RPMI7951 (cell line): ENCODE results near the gene NDRG2. TPM values are rescaled to one million over a fixed set of nuclear protein-coding genes. Genes with fewer than 3 reads are reported as not detected.
"Not testable (repeated sequence)": the region's sequence is repeated elsewhere in the genome, so short reads cannot be mapped to it uniquely, and the experiment has no call there.

ENCODE experiments used
- DNase-seq: peaks from one replicate; pipeline ENCODE4 v3.0.0-alpha.2; 2012; ENCODE audit warnings: low read depth
- total RNA-seq: library from RNA; depleted of rRNA; stranded (reverse); fragments of >200 nt; shearing (Covaris generic); gene quantifications from 2 replicates; pipeline ENCODE4 v1.2.3, GENCODE V29; 2014

The NDRG2 gene
- total RNA-seq, 1 experiment from 2014 or later: 0.96 TPM

DNA sequence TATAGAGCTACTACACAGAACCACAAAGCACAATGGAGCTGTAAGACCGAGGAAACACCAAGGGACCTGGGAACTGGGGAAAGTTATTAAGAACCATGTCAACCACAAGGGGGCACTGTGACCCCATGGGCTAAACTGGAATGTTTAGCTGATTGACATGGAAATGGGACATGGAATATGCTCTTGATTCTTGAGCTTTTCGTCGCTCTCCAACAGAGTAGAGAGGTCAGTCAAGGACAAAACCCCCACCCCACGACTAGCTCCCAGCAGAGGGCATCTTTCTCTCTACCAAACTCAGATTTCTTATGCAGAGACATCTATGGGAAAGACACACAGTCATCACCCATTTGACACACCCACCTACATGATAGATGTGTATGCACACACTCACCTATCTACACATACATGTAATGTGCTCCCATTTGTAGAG lies 10.1 kb downstream of the NDRG2 start:
- peak; percentile 74 for DNase-seq

DNA sequence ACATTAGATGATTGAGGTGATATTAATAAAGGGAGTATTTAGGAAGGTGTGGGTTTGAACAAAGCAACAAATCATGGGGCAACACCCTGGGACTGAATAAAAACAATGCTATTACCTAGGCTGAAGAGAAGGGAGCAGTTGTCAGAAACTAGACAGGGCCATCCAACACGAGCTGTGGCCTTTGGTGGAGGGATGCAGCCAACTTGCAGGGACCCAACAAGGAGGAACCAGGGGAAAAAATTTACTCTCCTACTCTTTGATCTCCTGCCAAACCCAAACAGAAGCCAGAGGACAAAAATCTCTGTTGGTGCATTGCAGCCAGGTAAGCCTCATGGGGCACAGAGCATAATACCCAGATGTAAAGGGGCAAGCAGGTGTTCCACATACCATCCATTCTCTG lies 13.7 kb downstream of the NDRG2 start:
- no peak for DNase-seq

DNA sequence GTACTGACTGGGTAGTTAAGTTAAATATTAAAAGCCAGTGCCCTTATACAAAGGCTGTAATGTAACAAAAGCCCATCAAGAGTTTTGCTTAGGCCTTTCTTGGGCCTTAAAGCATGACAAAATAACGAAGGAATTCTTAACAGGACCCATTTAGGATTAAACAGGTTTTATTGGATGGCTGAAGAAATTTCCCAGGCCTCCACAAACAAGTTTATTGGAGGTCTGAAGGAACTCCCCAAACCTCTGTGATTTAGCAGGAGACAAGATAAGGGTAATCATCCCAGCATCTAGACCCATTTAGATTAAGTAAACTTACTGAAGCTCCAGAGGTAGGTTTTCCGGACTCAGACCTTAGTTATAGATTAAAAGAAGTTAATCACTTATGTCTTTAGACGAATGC lies 15.1 kb downstream of the NDRG2 start:
- DNase-seq: not testable (repeated sequence)

DNA sequence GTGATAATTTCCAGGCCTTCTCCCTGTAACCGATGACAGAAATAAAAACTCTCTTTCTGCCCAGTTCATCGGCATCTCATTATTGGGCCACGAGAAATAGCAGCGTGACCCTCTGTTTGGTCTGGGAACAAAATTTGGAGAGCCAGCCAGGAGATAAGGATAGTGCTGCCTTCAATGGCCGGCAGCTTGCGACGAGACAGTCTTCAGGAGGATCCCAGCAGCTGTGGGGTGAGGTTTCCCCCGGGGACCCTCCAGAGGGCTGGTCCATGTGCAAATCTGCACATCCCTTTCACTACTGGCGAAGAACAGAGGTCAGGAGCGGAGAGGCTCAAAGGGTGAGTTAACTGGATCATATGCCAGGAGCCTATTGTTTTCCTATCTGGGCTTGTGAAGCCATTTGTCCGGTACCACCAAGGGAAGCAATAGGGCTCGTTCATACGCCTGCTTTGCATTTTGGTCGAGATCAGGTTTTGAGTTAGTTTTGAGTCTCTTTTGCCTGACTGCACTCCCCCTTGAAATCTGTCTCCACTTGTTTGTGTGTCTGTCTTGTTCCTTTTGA lies 21.0 kb downstream of the NDRG2 start:
- no peak for DNase-seq

DNA sequence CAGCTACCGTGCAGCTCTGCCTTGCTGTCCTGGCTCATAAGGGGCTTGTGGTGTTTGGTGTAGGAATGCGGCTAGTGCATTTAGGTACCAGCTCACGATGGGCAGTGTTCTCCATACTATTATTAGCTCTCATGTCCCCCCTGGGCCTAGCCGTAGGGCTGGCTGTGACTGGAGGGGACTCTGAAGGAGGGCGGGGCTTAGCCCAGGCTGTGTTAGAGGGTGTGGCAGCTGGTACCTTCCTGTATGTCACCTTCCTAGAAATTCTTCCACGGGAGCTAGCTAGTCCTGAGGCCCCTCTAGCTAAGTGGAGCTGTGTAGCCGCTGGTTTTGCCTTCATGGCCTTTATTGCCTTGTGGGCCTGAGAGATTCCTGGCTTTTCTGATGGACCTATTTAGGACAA lies 23.6 kb downstream of the NDRG2 start:
- no peak for DNase-seq

DNA sequence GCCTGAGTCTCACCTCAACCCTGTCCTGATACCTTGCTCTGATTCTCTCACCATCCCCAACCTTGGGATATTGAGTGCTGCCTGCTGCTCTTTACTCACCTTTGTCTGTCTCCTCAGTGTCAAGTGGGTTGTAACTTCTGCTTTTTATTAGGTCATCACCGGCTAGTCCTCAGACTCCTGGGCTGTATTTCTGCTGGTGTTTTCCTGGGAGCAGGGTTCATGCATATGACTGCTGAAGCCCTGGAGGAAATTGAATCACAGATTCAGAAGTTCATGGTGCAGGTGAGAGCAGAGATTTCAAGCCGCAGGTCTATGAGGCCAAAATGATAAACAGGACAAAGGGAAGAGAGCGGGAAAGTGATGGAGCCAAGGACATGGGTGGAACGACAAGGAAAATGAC lies 25.3 kb downstream of the NDRG2 start:
- no peak for DNase-seq

DNA sequence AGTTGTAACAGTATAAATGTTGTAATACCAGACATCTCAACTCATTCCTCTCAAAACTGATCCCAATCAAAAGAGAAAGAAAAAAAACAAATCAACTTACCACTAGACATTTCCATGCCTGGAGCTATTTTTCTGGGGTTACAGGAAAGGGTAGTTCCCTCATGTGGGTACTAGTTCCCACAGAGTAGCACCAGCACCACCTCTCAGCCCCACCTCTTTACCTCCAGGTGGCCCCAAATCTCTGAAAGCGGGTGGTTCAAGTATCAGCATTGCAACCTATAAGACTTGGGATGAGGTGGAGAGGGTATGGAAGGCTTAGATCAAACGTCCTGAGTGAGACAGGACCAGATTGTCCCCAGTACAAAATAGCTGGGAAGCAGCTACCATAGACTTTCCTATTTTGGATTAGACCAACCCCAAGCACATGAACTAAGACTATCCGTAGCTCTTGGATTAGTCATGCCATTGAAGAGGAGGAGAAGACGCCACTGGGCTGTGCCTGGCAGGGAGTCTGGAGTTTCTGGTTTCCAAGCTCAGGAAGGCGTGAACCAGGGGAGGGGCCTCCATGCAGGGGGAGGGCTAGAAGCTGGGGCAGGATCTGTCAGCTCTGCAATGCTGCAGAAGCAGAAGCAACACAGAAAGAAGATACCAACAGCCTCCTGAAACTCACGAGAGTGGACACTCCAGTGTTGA lies 26.0 kb downstream of the NDRG2 start, which contains the start of gene SLC39A2:
Gene SLC39A2 (plus strand): TSS at position 620 of the 693 bp plus-strand sequence. CDS start 154 bp downstream, outside the sequence.
- peak; percentile 78 for DNase-seq

DNA sequence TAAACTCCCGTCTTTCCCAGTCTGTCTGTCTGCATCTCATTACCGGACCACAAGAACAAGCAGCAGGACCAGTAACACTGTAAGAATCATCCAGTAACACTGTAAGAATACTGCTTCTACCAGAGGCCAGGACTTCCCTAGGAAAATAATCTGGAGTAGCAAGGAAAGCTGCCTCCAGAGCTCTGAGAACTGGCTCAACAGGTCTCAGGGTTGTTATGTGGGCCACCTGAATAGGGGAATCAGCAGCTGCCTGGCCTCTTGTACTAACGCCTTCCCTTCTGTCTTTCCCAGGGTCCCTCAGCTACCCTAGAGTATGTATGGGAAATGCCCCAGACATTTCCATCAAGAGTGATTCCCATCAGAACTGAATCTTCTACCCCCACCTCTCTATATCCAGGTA lies 26.7 kb downstream of the NDRG2 start:
- no peak for DNase-seq

DNA sequence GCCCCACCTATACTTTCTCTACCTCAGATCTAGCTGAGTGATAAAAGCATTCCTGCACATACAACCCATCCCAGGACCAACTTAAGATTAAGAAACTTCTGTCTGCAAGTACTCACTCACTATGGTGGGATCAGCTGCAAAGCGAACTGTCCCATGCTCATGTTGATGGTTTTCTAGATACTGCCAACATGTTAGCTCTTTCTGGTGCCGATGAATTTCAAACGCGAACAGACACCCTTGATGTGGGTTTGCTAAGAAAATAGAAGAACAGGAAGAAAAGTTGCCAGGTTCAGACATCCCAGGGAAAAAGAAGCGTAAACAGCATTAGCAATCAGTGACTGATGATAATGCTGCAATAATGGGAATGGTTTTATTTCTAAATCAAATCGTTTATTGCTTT lies 27.3 kb downstream of the NDRG2 start:
- DNase-seq: no peak

DNA sequence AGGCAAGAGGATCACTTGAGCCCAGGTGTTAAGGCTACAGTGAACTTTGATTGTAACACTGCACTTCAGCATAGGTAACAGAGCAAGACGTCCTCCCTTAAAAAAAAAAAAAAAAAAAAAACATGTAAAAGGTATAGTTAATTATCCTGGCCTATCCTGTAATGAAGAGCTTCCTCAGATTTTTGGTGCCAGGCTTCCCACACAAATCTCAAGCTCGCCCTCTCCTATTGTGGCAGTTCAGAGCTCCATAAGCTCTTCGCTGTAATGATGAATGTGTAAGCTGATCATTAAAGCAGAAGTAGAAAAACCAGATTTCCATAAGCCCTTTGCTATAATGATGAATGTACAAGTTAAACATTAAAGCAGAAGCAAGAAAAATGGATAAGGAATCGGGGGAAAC lies 27.7 kb downstream of the NDRG2 start:
- no peak for DNase-seq

DNA sequence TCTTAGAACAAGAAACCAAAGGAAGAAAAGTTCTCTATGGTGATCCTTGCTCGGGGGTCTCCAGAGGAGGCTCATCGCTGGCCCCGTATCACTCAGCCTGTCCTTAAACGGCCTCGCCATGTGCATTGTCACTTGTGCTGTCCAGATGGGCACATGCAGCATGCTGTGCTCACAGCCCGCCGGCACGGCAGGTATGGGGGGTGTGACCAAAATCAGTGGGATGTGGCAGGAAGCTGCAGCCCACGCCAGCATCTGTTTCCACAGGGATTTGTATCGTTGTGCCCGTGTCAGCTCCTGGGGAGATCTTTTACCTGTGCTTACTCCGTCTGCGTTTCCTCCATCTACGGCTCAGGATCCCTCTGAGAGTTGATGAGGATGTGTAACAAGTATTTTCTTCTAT lies 28.3 kb downstream of the NDRG2 start:
- DNase-seq: no peak

DNA sequence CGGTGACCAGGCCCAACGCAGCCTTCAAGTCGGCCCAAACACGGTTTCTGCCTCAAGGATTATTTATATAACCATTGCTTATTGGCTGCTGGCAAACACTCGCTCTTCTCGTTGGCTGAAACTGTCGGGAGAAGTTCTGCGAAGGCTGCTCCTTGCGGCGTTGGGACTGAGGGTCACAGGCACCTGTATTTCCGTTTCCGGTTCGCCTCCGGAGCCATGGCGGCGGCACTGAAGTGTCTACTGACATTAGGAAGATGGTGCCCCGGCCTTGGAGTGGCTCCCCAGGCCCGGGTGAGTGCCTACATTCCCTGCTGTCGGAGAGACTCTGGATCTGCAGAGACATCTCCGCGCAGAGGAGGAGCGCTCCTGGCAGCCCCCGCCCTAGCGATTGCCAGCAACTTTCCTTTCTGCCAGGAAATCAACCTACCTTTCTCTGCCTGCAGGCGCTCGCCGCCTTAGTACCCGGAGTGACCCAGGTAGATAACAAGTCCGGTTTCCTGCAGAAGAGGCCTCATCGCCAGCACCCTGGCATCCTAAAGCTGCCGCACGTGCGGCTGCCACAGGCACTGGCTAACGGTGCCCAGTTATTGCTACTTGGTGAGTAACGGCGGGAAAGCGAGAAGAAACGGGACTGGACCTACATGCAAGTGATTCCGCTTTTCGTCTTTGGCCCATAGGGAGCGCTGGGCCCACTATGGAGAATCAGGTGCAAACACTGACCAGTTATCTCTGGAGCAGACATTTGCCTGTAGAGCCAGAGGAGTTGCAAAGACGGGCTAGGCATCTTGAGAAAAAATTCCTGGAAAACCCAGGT lies 34.9 kb downstream of the NDRG2 start, which contains the start of gene METTL17:
Gene METTL17 (plus strand): TSS at position 194 of the 814 bp plus-strand sequence. CDS start 23 bp downstream, at position 217.
- peak; percentile 97 for DNase-seq

DNA sequence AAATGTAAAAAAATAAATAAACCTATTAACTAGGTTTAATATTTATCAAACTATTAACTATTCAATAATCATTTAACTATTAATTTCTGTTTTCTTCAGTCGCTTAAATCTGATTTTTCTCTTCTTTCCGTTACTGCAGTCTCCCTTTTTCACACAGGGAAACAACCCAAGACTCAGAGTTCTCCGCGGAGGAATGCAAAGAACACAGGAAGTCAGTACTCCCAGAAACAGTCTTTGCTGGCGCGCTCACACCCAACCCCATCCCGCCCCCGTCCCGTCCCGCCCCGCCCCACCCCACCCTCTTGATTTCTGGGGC lies 35.4 kb downstream of the NDRG2 start:
- DNase-seq: no peak

DNA sequence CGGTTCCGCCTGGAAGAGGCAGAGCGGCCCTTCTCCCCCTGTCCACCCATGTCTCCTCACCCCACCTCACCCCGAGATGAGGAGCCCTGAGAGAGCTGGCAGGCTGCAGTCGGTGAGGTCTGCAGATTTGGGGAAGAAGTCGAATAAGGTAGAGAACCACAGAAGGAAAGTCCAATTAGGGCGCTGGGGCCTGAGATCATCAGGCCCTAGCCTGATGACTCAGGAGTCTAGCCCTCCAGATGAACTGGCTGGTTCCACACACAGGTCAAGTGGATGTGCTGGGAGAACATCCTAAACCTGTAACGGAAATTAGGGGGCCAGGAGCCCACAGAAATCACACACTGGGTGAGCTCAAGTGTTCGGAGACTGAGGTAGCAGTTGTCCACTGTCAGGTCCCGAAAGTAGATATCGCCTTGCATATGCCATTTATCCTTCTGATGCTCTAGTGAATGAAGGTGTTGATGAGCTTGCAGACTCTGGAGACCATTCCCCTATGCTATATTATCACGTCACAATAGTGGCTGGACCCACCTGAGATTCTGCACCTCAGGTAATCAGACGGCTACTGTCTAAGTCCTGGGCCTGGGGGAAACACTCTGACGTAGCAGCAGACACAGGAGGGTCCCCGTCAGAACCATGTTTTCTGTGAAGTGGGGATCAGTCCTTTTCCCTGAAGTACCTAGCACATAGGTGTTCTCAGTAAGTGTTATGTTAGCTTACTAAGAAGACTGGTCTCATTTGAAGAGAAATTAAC lies 36.0 kb downstream of the NDRG2 start:
- DNase-seq: peak; percentile 2

DNA sequence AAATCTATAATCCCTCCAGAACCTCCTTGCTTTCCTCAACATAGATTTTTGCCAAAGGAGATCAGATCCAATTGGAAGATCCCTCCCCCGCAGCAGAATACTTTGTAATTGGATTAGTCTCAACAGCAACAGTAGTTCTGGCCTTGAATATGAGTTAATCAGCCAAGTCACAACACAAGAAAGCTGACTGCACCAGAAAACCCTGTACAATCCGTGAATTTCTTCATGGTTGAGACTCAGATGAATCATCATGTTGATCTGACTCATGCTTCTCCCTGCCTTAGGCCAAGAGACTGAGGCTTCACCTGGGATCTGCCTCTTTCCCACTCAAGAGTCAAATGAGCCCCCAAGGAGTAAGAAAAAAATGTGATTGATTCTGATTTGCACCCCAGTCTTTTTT lies 38.0 kb downstream of the NDRG2 start:
- DNase-seq: peak; percentile 92

DNA sequence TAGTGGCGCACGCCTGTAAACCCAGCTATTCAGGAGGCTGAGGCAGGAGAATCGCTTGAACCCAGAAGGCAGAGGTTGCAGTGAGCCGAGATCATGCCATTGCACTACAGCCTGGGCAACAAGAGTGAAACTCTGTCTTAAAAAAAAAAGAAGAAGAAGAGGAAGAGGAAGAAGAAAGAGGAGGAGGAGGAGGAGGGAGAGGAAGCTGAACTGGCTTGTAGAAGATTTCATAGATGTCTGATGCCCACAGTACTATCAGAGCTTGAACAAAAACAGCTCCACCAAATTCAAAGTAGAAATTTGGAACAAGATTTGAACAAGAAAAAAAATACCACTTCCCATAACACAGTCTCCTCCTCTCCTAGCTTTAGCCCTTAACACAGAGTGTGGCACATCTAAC lies 39.2 kb downstream of the NDRG2 start:
- DNase-seq: not testable (repeated sequence)

DNA sequence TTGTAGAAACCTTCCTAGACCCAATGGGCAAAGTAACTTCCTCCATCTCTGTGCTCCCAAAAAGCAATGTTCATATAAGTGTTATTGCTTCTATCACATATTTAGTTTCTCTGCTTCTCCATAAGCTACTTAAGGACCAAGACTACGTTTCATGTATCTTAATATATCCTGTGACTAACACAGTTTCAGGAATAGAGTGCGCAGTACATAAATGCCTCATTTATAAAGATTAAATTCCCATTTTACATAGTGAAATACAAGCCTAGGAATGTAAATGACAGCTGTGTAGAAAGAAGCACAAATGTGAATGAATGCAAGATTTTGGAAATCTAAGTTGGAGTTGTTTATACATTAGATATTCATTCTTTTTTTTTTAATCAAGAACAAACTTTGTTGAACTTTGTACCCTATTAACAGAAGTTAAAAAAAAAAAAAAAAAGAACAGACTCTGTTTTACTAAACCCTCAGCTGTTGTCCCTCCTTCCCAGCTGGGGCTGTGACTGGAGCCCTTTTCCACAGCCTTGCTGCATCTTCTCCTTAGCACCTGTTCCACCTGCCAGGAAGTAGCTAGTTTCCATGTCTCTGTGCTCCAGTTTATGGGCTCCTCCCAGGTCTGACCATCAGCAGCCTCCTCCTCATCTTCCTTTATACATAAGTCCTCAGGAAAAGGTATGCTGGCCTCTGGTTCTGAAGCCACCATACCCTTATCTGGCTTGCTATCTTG lies 42.1 kb downstream of the NDRG2 start:
- DNase-seq: no peak

DNA sequence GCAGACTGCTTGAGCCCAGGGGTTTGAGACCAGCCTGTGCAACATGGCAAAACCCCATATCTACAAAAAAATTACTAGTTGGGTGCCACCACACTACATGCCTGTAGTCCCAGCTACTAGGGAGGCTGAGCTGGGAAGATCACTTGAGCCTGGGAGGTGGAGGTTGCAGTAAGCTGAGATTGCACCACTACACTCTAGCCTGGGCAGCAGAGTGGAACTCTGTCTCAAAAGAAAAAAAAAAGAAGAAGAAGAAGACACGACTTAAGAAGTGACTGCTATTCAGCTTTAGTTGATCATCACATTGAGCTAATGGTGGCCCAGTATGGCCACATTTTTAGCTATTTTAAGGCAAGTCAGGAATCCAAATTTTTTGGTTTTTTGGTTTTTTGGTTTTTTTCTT lies 44.0 kb downstream of the NDRG2 start:
- DNase-seq: no peak

DNA sequence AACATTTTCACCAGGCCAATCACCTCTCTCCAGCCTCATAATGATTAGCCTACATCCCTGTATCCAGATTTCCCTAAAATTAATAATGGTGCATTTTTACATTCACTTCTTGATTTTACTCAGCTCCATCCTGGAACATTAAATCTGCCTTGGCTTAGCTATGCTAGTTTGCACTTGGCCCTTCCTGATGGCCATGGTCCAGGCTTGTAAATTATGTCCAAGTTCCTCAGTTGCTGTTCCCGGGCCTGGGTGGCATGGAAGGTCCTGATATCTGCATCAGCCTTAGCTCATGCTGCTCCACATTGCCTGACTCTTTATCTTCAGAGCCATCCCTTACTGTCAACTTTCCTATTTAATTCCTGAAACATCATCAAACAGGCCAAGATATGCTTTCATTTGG lies 46.2 kb downstream of the NDRG2 start:
- no peak for DNase-seq

DNA sequence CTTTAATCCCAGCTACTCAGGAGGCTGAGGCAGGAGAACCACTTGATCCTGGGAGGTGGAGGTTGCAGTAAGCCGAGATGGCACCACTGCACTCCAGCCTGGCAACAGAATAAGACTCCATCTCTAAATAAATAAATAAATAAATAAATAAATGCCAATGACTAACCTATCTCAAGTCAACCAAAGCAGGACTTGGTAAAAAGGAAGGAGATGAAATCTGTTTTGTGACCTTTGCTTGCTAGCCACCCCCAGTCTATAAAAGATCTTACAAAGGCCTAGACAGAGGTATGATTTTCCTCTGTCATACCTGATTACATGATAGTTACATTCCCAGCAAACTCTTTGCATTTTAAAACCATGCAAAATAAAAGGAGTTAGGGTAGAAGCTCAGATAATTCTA lies 48.6 kb downstream of the NDRG2 start:
- no peak for DNase-seq

DNA sequence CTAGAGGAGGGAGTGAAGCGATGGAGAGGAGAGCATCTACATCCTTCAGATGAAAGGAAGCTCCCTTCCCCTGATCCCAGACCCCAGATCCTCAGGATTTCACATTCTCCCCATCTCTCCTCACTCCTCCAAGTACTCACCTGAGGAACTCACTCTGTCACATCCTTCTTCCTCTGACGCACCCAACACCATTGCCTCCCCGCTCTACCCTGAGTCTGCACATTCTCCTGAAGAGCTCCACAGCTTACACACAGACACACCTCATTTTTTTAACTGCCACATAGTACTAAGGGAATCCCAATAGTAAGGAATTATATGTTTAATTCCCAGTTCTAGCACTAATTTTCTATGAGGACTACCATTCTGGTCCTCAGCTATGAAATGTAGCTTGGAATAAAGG lies 51.4 kb downstream of the NDRG2 start:
- DNase-seq: no peak

DNA sequence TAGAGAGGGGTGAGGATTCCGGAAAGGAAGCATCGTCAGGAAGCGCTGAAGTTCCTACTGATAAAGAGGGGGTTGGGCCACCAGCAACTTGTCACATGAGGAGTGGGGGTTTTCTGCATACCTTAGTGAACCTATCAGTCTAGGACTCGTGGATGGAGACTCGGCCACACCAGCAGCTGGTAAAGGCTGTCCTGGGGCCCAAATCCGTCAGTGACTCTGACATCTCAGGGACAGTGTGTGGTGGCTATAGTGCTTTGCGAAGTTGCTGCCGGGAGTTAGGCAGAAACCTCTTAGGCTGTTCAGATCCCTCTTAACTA lies 53.2 kb downstream of the NDRG2 start:
- DNase-seq: no peak
